Peyer's patch (tissue), 4 donors: Measurements from ENCODE around the gene ZNF320.

ENCODE experiments used
- POLR2A ChIP-seq, 2 donors: fragments of 450-650 bp; IDR thresholded peaks; one replicate each; pipeline ENCODE4 v1.5.1; 2017; ENCODE audit warnings: antibody characterized with exemption in 2 of 2, mild to moderate bottlenecking in 2 of 2, moderate library complexity in 2 of 2
- TF ChIP-seq, protein P1 (sequence below), 6 experiments: fragments of 450-650 bp in 4 of 6; fragments of 200-600 bp in 2 of 6; sonication (generic) in 1 of 6; IDR thresholded peaks; one replicate each; pipeline ENCODE4 v1.5.1; 2017 to 2019; ENCODE audit warnings: antibody characterized with exemption in 6 of 6, mild to moderate bottlenecking in 3 of 6, moderate library complexity in 1 of 6

DNA sequence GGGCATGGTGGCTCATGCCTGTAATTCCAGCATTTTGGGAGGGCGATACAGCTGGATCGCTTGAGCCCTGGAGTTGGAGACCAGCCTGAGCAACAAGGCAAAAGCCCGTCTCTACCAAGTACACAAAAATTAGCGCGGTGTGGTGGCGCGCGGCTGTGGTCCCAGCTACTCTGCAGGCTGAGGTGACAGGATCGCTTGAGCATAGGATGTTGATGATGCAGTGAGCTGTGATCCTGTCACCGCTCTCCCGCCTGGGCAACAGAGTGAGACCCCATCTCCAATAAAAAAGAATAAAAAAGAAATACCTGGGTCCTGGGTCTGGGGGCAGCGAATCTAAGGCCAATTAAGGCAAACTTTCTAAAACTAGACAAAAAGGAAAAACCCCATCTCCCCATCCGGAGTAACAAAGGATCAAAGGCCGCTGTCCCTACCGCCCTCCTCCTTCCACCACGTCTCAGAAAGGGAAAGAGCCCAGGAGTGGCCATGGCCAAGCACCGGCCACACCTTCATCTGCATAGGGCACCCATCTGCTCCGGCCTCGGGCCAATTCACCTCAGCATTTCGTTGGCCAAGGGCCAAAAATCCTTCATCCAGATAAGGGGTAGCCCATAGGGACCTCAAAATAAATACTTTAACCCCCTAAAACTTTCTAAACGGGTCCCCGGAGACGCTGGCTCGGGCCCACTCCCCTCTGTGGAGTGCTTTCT lies 851 bp downstream of the ZNF320 start:
- TF ChIP-seq, protein P1, sequence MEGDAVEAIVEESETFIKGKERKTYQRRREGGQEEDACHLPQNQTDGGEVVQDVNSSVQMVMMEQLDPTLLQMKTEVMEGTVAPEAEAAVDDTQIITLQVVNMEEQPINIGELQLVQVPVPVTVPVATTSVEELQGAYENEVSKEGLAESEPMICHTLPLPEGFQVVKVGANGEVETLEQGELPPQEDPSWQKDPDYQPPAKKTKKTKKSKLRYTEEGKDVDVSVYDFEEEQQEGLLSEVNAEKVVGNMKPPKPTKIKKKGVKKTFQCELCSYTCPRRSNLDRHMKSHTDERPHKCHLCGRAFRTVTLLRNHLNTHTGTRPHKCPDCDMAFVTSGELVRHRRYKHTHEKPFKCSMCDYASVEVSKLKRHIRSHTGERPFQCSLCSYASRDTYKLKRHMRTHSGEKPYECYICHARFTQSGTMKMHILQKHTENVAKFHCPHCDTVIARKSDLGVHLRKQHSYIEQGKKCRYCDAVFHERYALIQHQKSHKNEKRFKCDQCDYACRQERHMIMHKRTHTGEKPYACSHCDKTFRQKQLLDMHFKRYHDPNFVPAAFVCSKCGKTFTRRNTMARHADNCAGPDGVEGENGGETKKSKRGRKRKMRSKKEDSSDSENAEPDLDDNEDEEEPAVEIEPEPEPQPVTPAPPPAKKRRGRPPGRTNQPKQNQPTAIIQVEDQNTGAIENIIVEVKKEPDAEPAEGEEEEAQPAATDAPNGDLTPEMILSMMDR (IDR thresholded peaks at IDR 0.05) = no peak
- no peak for TF ChIP-seq POLR2A (IDR thresholded peaks at IDR 0.05)
